Activated naive CD8-positive, alpha-beta T cell treated with anti-CD3 and anti-CD28 coated beads, Interleukin-2, amount 50 U/mL, for 24 hours (primary cell): ENCODE measurements around the gene NIPAL3.
"Not testable (repeated sequence)": the region's sequence is repeated elsewhere in the genome, so short reads cannot be mapped to it uniquely, and the experiment has no call there.

ENCODE experiments used
- ATAC-seq: fragments of 150-1000 bp; cut with Tn5 transposase; one replicate; pipeline ENCODE4 v1.10.0; 2021
- DNase-seq: peaks from one replicate; pipeline ENCODE4 v3.0.0; 2021
- H3K27ac Mint-ChIP-seq: one replicate; pipeline ENCODE4 v1.8.0; 2021; ENCODE audit warnings: mild to moderate bottlenecking, mixed read lengths
- H3K27me3 Mint-ChIP-seq: one replicate; pipeline ENCODE4 v1.8.0; 2021; ENCODE audit warnings: mixed read lengths
- H3K36me3 Mint-ChIP-seq: one replicate; pipeline ENCODE4 v1.8.0; 2021; ENCODE audit warnings: low read depth, mixed read lengths
- H3K4me1 Mint-ChIP-seq: one replicate; pipeline ENCODE4 v1.8.0; 2021; ENCODE audit warnings: mixed read lengths
- H3K4me3 Mint-ChIP-seq: one replicate; pipeline ENCODE4 v1.8.0; 2021; ENCODE audit warnings: mild to moderate bottlenecking, moderate library complexity, mixed read lengths
- H3K9me3 Mint-ChIP-seq: one replicate; pipeline ENCODE4 v1.8.0; 2021; ENCODE audit warnings: mixed read lengths

NIPAL3 gene

DNA sequence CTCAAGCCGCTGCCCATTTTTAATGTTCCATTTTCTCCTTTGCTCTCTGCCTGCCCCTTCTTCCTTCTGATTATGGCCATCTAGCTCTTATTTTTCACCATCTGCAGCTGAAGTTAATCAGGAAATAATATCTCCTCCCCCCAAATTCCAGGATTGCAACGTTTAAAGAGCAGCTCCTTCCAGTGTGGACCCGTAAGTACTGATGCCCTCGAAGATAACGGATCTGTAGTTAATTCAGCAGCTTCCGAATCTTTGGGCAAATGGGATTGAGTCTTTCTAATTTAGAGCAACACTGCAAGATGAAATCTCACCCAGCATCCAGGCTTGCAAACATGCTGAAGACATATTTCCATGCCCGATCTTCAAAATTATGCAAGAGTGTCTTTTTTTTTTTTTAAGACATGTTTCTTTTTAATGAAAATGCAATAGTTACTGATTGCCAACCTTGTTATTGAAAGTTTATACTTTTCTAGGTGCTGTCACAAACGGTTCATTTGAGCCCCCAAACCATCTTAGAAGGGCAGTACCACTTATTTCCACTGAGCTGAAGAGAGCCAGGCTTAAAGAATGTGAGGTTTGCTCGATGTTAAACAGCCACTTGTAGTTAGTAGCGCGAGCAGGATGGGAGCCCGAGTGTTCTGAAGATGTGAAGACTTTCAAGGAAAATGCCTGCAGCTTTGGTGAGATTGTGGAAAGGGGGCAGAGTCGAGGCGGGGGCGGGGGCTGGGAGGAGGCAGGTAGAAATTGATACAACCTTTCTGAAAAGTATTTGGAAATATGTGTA is 76.2 kb downstream of the NIPAL3 start:
- peaks cover 39% of the 10 kb centered on the region for H3K4me1 Mint-ChIP-seq
- peaks cover 4% of the 10 kb centered on the region for H3K9me3 Mint-ChIP-seq
- DNase-seq (no peak), ATAC-seq (no peak)
- no peak overlapping the region for H3K27ac Mint-ChIP-seq
- H3K36me3 Mint-ChIP-seq: peaks cover 1% of the 10 kb centered on the region
- no peaks in the 10 kb centered on the region for H3K27me3 Mint-ChIP-seq
- no peak overlapping the region for H3K4me3 Mint-ChIP-seq

GRCh38 chr1:24492935-24493334 is 77.3 kb downstream of the NIPAL3 start:
- not testable (repeated sequence) for ATAC-seq, H3K36me3 Mint-ChIP-seq, H3K9me3 Mint-ChIP-seq, H3K4me3 Mint-ChIP-seq, H3K27ac Mint-ChIP-seq, H3K27me3 Mint-ChIP-seq, DNase-seq
- peaks cover 31% of the 10 kb centered on the region for H3K4me1 Mint-ChIP-seq

DNA sequence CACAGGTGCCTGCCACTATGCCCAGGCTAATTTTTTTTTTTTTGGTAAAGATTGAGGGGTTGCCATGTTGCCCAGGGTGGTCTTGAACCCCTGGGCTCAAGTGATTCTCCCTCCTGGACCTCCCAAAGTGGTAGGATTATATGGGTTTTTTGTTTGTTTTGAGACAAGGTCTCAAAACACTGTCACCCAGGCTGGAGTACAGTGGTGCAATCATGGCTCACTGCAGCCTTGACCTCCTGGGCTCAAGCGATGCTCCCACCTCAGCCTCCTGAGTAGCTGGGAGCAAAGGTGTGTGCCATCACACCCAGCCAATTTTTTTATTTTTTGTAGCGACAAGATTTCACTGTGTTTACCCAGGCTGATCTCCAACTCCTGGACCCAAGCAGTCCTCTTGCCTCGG is 78.2 kb downstream of the NIPAL3 start:
- Mint-ChIP-seq H3K36me3 (peaks cover 1% of the 10 kb centered on the region), H3K4me1 (peaks cover 30% of the 10 kb centered on the region), H3K4me3 (no peak overlapping the region), H3K27me3 (no peaks in the 10 kb centered on the region), H3K9me3 (peaks cover 4% of the 10 kb centered on the region), H3K27ac (no peak overlapping the region)
- DNase-seq (no peak), ATAC-seq (no peak)

- Mint-ChIP-seq H3K4me1 (peaks cover 43% of the 10 kb centered on the region), H3K9me3 (peaks cover 6% of the 10 kb centered on the region), H3K27ac (peak overlapping the region; percentile 78), H3K27me3 (no peaks in the 10 kb centered on the region), H3K4me3 (no peak overlapping the region), H3K36me3 (peaks cover 9% of the 10 kb centered on the region)
- ATAC-seq: no peak
- no peak for DNase-seq
These were observed 83.0 kb downstream of the NIPAL3 start for GRCh38 chr1:24498589-24498988.

GRCh38 chr1:24500448-24501048 is 84.9 kb downstream of the NIPAL3 start:
- Mint-ChIP-seq H3K27me3 (no peaks in the 10 kb centered on the region), H3K9me3 (peaks cover 6% of the 10 kb centered on the region), H3K36me3 (peaks cover 14% of the 10 kb centered on the region), H3K4me1 (peaks cover 59% of the 10 kb centered on the region), H3K27ac (peak overlapping the region; percentile 63), H3K4me3 (no peak overlapping the region)
- DNase-seq (no peak), ATAC-seq (no peak)

- ATAC-seq (no peak), DNase-seq (peak; percentile 56)
- peak overlapping the region; percentile 93 for H3K27ac Mint-ChIP-seq
- no peaks in the 10 kb centered on the region for H3K27me3 Mint-ChIP-seq
- H3K4me3 Mint-ChIP-seq: peak overlapping the region; percentile 87
- peaks cover 14% of the 10 kb centered on the region for H3K36me3 Mint-ChIP-seq
- peaks cover 67% of the 10 kb centered on the region for H3K4me1 Mint-ChIP-seq
- peaks cover 6% of the 10 kb centered on the region for H3K9me3 Mint-ChIP-seq
These were observed 85.9 kb downstream of the NIPAL3 start for GRCh38 chr1:24501371-24502064.

- peak overlapping the region; percentile 87 for H3K4me3 Mint-ChIP-seq
- H3K36me3 Mint-ChIP-seq: peaks cover 16% of the 10 kb centered on the region
- DNase-seq (peak; percentile 73), ATAC-seq (peak; percentile 55)
- H3K27me3 Mint-ChIP-seq: no peaks in the 10 kb centered on the region
- peak overlapping the region; percentile 93 for H3K27ac Mint-ChIP-seq
- peaks cover 72% of the 10 kb centered on the region for H3K4me1 Mint-ChIP-seq
- peaks cover 6% of the 10 kb centered on the region for H3K9me3 Mint-ChIP-seq
These were observed 86.6 kb downstream of the NIPAL3 start for GRCh38 chr1:24502065-24502708.

DNA sequence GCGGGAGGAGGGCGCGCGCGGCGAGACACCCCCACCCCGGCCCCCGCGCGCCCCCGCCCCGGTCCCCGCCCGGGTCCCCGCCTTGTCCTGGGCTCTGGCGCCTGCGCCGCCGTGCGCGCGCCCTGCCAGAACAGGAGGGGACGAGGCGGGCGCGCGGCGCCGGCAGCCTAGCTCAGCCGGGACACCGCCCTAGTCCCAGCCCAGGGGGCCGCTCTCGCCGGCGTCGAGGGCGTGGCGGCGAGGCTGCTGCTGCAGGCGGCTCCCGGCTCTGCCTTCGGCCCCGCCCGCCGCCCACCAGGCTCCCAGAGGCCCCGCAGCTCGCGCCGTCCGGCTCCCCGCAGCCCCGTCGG is 87.1 kb downstream of the NIPAL3 start, which contains the start of gene RCAN3:
TSS of gene RCAN3 (plus strand) at position 128 of the 350 bp plus-strand sequence. CDS start 11,537 bp downstream, outside the sequence.
- Mint-ChIP-seq H3K9me3 (peaks cover 6% of the 10 kb centered on the region), H3K36me3 (peaks cover 17% of the 10 kb centered on the region), H3K4me1 (peaks cover 76% of the 10 kb centered on the region), H3K27me3 (no peaks in the 10 kb centered on the region), H3K4me3 (peak within 1 kb of the TSS; percentile 94), H3K27ac (peak within 1 kb of the TSS; percentile 95)
- ATAC-seq (peak; percentile 86), DNase-seq (peak; percentile 91)

GRCh38 chr1:24503059-24503751 is 87.6 kb downstream of the NIPAL3 start:
- H3K36me3 Mint-ChIP-seq: peaks cover 19% of the 10 kb centered on the region
- peaks cover 6% of the 10 kb centered on the region for H3K9me3 Mint-ChIP-seq
- H3K27ac Mint-ChIP-seq: peak overlapping the region; percentile 95
- H3K4me3 Mint-ChIP-seq: peak overlapping the region; percentile 94
- ATAC-seq: no peak
- DNase-seq: peak; percentile 37
- peaks cover 80% of the 10 kb centered on the region for H3K4me1 Mint-ChIP-seq
- H3K27me3 Mint-ChIP-seq: no peaks in the 10 kb centered on the region

DNA sequence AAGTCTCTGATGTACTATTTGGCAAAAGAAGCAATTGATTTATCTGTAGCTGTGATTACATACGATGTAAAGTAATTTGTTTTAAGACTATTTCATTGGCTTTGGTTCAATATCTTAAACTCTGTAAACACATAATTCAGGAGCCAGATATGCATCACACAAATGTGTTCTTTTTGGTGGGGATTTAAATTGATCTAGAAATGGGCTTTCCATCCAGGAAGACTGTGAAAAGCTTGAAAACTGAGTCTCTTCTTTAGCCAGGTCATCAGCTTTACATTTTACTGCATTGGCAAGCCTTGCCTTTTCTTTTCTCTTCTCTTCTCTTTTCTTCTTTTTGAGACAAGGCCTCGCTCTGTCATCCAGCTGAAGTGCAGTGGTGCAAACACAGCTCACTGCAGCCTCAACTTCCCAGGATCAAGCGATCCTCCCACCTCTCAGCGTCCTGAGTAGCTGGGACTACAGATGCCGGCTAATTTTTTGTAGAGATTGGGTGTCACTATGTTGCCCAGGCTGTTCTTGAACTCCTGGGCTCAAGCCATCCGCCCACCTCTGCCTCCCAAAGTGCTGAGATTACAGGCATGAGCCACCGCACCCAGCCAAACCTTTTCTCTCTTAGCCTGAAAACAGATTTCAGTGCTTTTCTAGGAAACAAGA is 88.4 kb downstream of the NIPAL3 start:
- H3K27me3 Mint-ChIP-seq: no peaks in the 10 kb centered on the region
- H3K4me3 Mint-ChIP-seq: peak overlapping the region; percentile 94
- no peak for DNase-seq
- ATAC-seq: no peak
- H3K27ac Mint-ChIP-seq: peak overlapping the region; percentile 95
- H3K36me3 Mint-ChIP-seq: peaks cover 18% of the 10 kb centered on the region
- peaks cover 4% of the 10 kb centered on the region for H3K9me3 Mint-ChIP-seq
- H3K4me1 Mint-ChIP-seq: peaks cover 79% of the 10 kb centered on the region

- peak overlapping the region; percentile 94 for H3K4me3 Mint-ChIP-seq
- no peaks in the 10 kb centered on the region for H3K9me3 Mint-ChIP-seq
- H3K4me1 Mint-ChIP-seq: peaks cover 79% of the 10 kb centered on the region
- no peak for ATAC-seq
- peaks cover 16% of the 10 kb centered on the region for H3K36me3 Mint-ChIP-seq
- no peak for DNase-seq
- no peaks in the 10 kb centered on the region for H3K27me3 Mint-ChIP-seq
- H3K27ac Mint-ChIP-seq: peak overlapping the region; percentile 95
These were observed 89.0 kb downstream of the NIPAL3 start for GRCh38 chr1:24504560-24504959.

GRCh38 chr1:24505816-24506215 is 90.2 kb downstream of the NIPAL3 start:
- H3K4me3 Mint-ChIP-seq: peak overlapping the region; percentile 69
- peak overlapping the region; percentile 95 for H3K27ac Mint-ChIP-seq
- H3K27me3 Mint-ChIP-seq: no peaks in the 10 kb centered on the region
- ATAC-seq: no peak
- peaks cover 22% of the 10 kb centered on the region for H3K36me3 Mint-ChIP-seq
- DNase-seq: no peak
- peaks cover 80% of the 10 kb centered on the region for H3K4me1 Mint-ChIP-seq
- no peaks in the 10 kb centered on the region for H3K9me3 Mint-ChIP-seq

DNA sequence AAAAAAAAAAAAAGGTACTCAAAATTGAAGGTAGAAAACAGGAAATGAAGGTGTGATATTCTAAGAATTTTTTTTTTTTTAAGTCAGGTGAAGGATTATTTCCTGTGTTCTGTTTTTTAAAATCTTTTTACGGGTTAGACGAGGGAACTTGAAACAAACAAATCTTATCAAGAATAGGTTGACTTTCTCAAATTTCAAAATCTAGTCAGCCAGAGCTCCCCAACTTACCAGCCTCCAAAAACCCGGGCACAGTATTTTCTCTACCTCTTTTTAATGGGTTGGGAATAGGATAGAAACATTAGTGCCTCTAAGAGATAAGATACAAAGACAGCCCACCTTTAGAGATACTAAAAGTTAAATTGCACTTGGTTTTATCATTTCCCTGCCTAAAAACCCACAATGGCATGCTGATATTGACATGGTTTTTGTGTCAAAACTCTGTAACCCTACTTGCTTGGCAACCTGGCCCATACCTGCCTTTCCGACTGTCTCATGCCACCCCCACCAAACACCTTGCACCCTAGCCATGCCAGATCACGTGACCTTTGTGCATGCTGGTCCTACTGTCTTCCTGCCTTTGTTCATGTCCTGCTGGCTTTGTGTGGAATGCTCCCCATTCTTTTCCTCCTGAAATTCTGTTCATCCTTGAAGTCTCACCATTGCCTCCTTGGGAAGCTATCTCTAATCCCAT is 91.2 kb downstream of the NIPAL3 start:
- Mint-ChIP-seq H3K9me3 (no peaks in the 10 kb centered on the region), H3K36me3 (peaks cover 28% of the 10 kb centered on the region), H3K4me3 (peak overlapping the region; percentile 69), H3K27ac (peak overlapping the region; percentile 95), H3K27me3 (no peaks in the 10 kb centered on the region), H3K4me1 (peaks cover 79% of the 10 kb centered on the region)
- ATAC-seq (no peak), DNase-seq (no peak)
